DMS153 (cell line): ENCODE measurements around the gene MICALL1.
"Not testable (repeated sequence)": the region's sequence is repeated elsewhere in the genome, so short reads cannot be mapped to it uniquely, and the experiment has no call there.

ENCODE experiments used
- DNase-seq: peaks from one replicate; lab custom pipeline; 2025; lab: John Stamatoyannopoulos, UW

Gene MICALL1

GRCh38 chr22:37957232-37957631 lies 51.1 kb downstream of the MICALL1 start:
- DNase-seq, result no peak

GRCh38 chr22:37959231-37959825 lies 53.2 kb downstream of the MICALL1 start:
- DNase-seq, result no peak

GRCh38 chr22:37961062-37961461 lies 55.0 kb downstream of the MICALL1 start:
- DNase-seq, result no peak

GRCh38 chr22:37965940-37966664 lies 60.0 kb downstream of the MICALL1 start:
- DNase-seq, result no peak

GRCh38 chr22:37967147-37967546 lies 61.0 kb downstream of the MICALL1 start:
- DNase-seq, result no peak

GRCh38 chr22:37967637-37968451 lies 61.7 kb downstream of the MICALL1 start:
- no peak for DNase-seq

GRCh38 chr22:37968452-37969251 lies 62.6 kb downstream of the MICALL1 start:
- DNase-seq, result no peak

- DNase-seq, result no peak
These were observed 64.8 kb downstream of the MICALL1 start for GRCh38 chr22:37970864-37971263.

- DNase-seq, result no peak
These were observed 65.7 kb downstream of the MICALL1 start for GRCh38 chr22:37971475-37972434.

GRCh38 chr22:37972527-37972926 lies 66.4 kb downstream of the MICALL1 start:
- DNase-seq, result no peak

- no peak for DNase-seq
These were observed 67.4 kb downstream of the MICALL1 start for GRCh38 chr22:37973271-37974170.

- no peak for DNase-seq
These were observed 69.1 kb downstream of the MICALL1 start for GRCh38 chr22:37975153-37975552.

GRCh38 chr22:37976022-37976421 lies 69.9 kb downstream of the MICALL1 start:
- not testable (repeated sequence) for DNase-seq

- no peak for DNase-seq
These were observed 70.5 kb downstream of the MICALL1 start for GRCh38 chr22:37976547-37976946.

GRCh38 chr22:37979782-37980181 lies 73.7 kb downstream of the MICALL1 start:
- no peak for DNase-seq

- DNase-seq, result no peak
These were observed 75.3 kb downstream of the MICALL1 start for GRCh38 chr22:37981282-37982011.

- no peak for DNase-seq
These were observed 76.2 kb downstream of the MICALL1 start for GRCh38 chr22:37982151-37982785.
